Neural cell (in vitro differentiated cells): ENCODE measurements around the gene HSPB6. TPM values are rescaled to one million over a fixed set of nuclear protein-coding genes. Genes with fewer than 3 reads are reported as not detected.

ENCODE experiments used
- H2AFZ ChIP-seq: fragments of 200-600, 300-800 bp; sonication (generic), shearing (Covaris generic); 2 replicates; pipeline ENCODE4 v1.6.0; 2014; ENCODE audit warnings: low read depth, mild to moderate bottlenecking, antibody characterized with exemption, low read length, moderate library complexity
- H3F3A ChIP-seq: fragments of 200-600 bp; shearing (Covaris generic); 2 replicates; pipeline ENCODE4 v1.6.1; 2016; ENCODE audit warnings: mild to moderate bottlenecking, moderate library complexity, mixed read lengths, antibody characterized with exemption, low read length; ENCODE audit not compliant: insufficient read depth, poor library complexity, severe bottlenecking
- H3K27ac ChIP-seq: fragments of 200-600, 300-800 bp; sonication (generic), shearing (Covaris generic); 2 replicates; pipeline ENCODE4 v1.5.1; 2014; ENCODE audit warnings: mild to moderate bottlenecking, low read length, moderate library complexity
- H3K27me3 ChIP-seq: fragments of 300-800, 200-600 bp; sonication (generic), shearing (Covaris generic); 2 replicates; pipeline ENCODE4 v1.6.0; 2014; ENCODE audit warnings: mild to moderate bottlenecking, low read depth, low read length, moderate library complexity; ENCODE audit not compliant: insufficient read depth
- H3K36me3 ChIP-seq: fragments of 300-800, 200-600 bp; sonication (generic), shearing (Covaris generic); 2 replicates; pipeline ENCODE4 v1.5.1; 2014; ENCODE audit warnings: mild to moderate bottlenecking, antibody characterized with exemption, low read length, moderate library complexity; ENCODE audit not compliant: insufficient read depth
- H3K4me2 ChIP-seq: fragments of 300-800, 200-600 bp; sonication (generic), shearing (Covaris generic); 2 replicates; pipeline ENCODE4 v1.6.0; 2014; ENCODE audit warnings: mild to moderate bottlenecking, low read length
- H3K4me3 ChIP-seq: fragments of 300-800, 200-600 bp; sonication (generic), shearing (Covaris generic); 2 replicates; pipeline ENCODE4 v1.5.1; 2014; ENCODE audit warnings: mild to moderate bottlenecking, low read length, moderate library complexity
- H3K79me2 ChIP-seq: fragments of 200-600 bp; shearing (Covaris generic); replicated peaks from 2 replicates; pipeline ENCODE4 v1.6.0; 2014; ENCODE audit warnings: mild to moderate bottlenecking, low read length, moderate library complexity; ENCODE audit not compliant: insufficient read depth
- H3K9ac ChIP-seq: fragments of 300-800, 200-600 bp; sonication (generic), shearing (Covaris generic); 2 replicates; pipeline ENCODE4 v1.6.1; 2016; ENCODE audit warnings: mild to moderate bottlenecking, low read length, mixed read lengths
- H3K9me2 ChIP-seq: fragments of 200-600 bp; shearing (Covaris generic); 2 replicates; pipeline ENCODE4 v1.6.1; 2016; ENCODE audit warnings: mild to moderate bottlenecking, low read length, mixed read lengths; ENCODE audit not compliant: insufficient read depth
- H3K9me3 ChIP-seq: fragments of 200-600, 300-800 bp; sonication (generic), shearing (Covaris generic); 2 replicates; pipeline ENCODE4 v1.6.1; 2016; ENCODE audit warnings: mild to moderate bottlenecking, mixed run types, low read length, moderate library complexity, mixed read lengths
- H4K20me1 ChIP-seq: fragments of 200-600 bp; shearing (Covaris generic); 2 replicates; pipeline ENCODE4 v1.6.1; 2016; ENCODE audit warnings: mild to moderate bottlenecking, mixed run types; ENCODE audit not compliant: insufficient read depth
- CTCF ChIP-seq: fragments of 450-650 bp; IDR thresholded peaks from 2 replicates; pipeline ENCODE4 v1.5.1; 2014; ENCODE audit warnings: antibody characterized with exemption, mild to moderate bottlenecking, moderate library complexity; ENCODE audit not compliant: poor library complexity, severe bottlenecking
- EP300 ChIP-seq: fragments of 450-650 bp; conservative IDR thresholded peaks from 2 replicates; pipeline ENCODE4 v1.6.1; 2014; ENCODE audit warnings: antibody characterized with exemption, mild to moderate bottlenecking, moderate library complexity; ENCODE audit not compliant: poor library complexity, severe bottlenecking
- EZH2 ChIP-seq: fragments of 200-600, 300-800 bp; shearing (Covaris generic), sonication (generic); IDR thresholded peaks from 2 replicates; pipeline ENCODE4 v1.6.1; 2014; ENCODE audit warnings: antibody characterized with exemption, low read length, borderline replicate concordance, mild to moderate bottlenecking; ENCODE audit not compliant: insufficient read depth, poor library complexity, severe bottlenecking
- MXI1 ChIP-seq: fragments of 450-650 bp; conservative IDR thresholded peaks from 2 replicates; pipeline ENCODE4 v1.6.1; 2014; ENCODE audit warnings: antibody characterized with exemption, mild to moderate bottlenecking; ENCODE audit not compliant: poor library complexity, severe bottlenecking
- POLR2AphosphoS5 ChIP-seq: IDR thresholded peaks from 2 replicates; pipeline ENCODE4 v1.6.1; 2012
- RAD21 ChIP-seq: fragments of 450-650 bp; conservative IDR thresholded peaks from 2 replicates; pipeline ENCODE4 v1.6.1; 2014; ENCODE audit warnings: antibody characterized with exemption, mild to moderate bottlenecking, moderate library complexity
- SMC3 ChIP-seq: fragments of 450-650 bp; conservative IDR thresholded peaks from 2 replicates; pipeline ENCODE4 v1.6.1; 2014; ENCODE audit warnings: antibody characterized with exemption, mild to moderate bottlenecking, moderate library complexity; ENCODE audit not compliant: poor library complexity
- TAF1 ChIP-seq: IDR thresholded peaks from 2 replicates; pipeline ENCODE4 v1.6.1; 2012; ENCODE audit warnings: low read depth
- polyA plus RNA-seq: library from polyadenylated mRNA; depleted of rRNA; stranded (reverse); fragments of >200 nt; gene quantifications from 2 replicates; pipeline ENCODE4 v1.2.3, GENCODE V29; 2014
- TF ChIP-seq, protein P1 (sequence below): IDR thresholded peaks from 2 replicates; pipeline ENCODE4 v1.6.1; 2012; ENCODE audit warnings: borderline replicate concordance

The HSPB6 gene
- polyA plus RNA-seq, 1 donor from 2014 or later = not detected

GRCh38 chr19:35739275-35740107, 17.3 kb downstream of the HSPB6 start:
- no peak overlapping the region for H3K9ac ChIP-seq
- no peaks in the 10 kb centered on the region for H3K36me3 ChIP-seq
- no peaks in the 10 kb centered on the region for H3K9me2 ChIP-seq
- no peak for TF ChIP-seq CTCF
- TF ChIP-seq, protein P1, sequence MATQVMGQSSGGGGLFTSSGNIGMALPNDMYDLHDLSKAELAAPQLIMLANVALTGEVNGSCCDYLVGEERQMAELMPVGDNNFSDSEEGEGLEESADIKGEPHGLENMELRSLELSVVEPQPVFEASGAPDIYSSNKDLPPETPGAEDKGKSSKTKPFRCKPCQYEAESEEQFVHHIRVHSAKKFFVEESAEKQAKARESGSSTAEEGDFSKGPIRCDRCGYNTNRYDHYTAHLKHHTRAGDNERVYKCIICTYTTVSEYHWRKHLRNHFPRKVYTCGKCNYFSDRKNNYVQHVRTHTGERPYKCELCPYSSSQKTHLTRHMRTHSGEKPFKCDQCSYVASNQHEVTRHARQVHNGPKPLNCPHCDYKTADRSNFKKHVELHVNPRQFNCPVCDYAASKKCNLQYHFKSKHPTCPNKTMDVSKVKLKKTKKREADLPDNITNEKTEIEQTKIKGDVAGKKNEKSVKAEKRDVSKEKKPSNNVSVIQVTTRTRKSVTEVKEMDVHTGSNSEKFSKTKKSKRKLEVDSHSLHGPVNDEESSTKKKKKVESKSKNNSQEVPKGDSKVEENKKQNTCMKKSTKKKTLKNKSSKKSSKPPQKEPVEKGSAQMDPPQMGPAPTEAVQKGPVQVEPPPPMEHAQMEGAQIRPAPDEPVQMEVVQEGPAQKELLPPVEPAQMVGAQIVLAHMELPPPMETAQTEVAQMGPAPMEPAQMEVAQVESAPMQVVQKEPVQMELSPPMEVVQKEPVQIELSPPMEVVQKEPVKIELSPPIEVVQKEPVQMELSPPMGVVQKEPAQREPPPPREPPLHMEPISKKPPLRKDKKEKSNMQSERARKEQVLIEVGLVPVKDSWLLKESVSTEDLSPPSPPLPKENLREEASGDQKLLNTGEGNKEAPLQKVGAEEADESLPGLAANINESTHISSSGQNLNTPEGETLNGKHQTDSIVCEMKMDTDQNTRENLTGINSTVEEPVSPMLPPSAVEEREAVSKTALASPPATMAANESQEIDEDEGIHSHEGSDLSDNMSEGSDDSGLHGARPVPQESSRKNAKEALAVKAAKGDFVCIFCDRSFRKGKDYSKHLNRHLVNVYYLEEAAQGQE = no peak
- TF ChIP-seq EZH2 = no peak
- no peak for TF ChIP-seq SMC3
- no peak for TF ChIP-seq TAF1
- TF ChIP-seq POLR2AphosphoS5 = no peak
- no peak for TF ChIP-seq RAD21
- TF ChIP-seq MXI1 = no peak
- no peak for TF ChIP-seq EP300
- no peak overlapping the region for H3K27ac ChIP-seq
- H3K4me2 ChIP-seq = peak overlapping the region; percentile 68
- H3F3A ChIP-seq = no peaks in the 10 kb centered on the region
- no peaks in the 10 kb centered on the region for H4K20me1 ChIP-seq
- H3K27me3 ChIP-seq = no peaks in the 10 kb centered on the region
- no peaks in the 10 kb centered on the region for H3K79me2 ChIP-seq
- H3K4me3 ChIP-seq = peak overlapping the region; percentile 69
- no peak overlapping the region for H2AFZ ChIP-seq
- H3K9me3 ChIP-seq = no peaks in the 10 kb centered on the region

GRCh38 chr19:35738887-35739229, 18.0 kb downstream of the HSPB6 start:
- Histone ChIP-seq H3F3A (no peaks in the 10 kb centered on the region), H3K27me3 (no peaks in the 10 kb centered on the region), H3K27ac (no peak overlapping the region), H3K4me2 (no peak overlapping the region), H3K9me2 (no peaks in the 10 kb centered on the region), H2AFZ (no peak overlapping the region), H3K36me3 (no peaks in the 10 kb centered on the region), H3K9ac (no peak overlapping the region), H3K4me3 (no peak overlapping the region), H4K20me1 (no peaks in the 10 kb centered on the region), H3K9me3 (no peaks in the 10 kb centered on the region), H3K79me2 (no peaks in the 10 kb centered on the region)
- TF ChIP-seq POLR2AphosphoS5 (no peak), EP300 (no peak), TAF1 (no peak), RAD21 (no peak), MXI1 (no peak)
- TF ChIP-seq, protein P1 = no peak
